Muscle of back (tissue), 11 donors: Measurements from ENCODE around the gene ULK1. TPM values are rescaled to one million over a fixed set of nuclear protein-coding genes. Genes with fewer than 3 reads are reported as not detected.
"Not testable (repeated sequence)": the region's sequence is repeated elsewhere in the genome, so short reads cannot be mapped to it uniquely, and the experiment has no call there.

Experiments used
- DNase-seq, 3 donors: peaks; one replicate each; pipeline versions ENCODE4 v3.0.0 to v3.0.0-alpha.2; 2013
- polyA plus RNA-seq, 10 donors: library from polyadenylated mRNA; unstranded; fragments of 120-200 nt; gene quantifications; one replicate each; pipeline ENCODE4 v1.2.1, GENCODE V29; 2013; ENCODE audit not compliant: insufficient read length in 10 of 10

ULK1 gene
- polyA plus RNA-seq, 10 donors = 15.0 to 26.0 (median 18.4) TPM

DNA sequence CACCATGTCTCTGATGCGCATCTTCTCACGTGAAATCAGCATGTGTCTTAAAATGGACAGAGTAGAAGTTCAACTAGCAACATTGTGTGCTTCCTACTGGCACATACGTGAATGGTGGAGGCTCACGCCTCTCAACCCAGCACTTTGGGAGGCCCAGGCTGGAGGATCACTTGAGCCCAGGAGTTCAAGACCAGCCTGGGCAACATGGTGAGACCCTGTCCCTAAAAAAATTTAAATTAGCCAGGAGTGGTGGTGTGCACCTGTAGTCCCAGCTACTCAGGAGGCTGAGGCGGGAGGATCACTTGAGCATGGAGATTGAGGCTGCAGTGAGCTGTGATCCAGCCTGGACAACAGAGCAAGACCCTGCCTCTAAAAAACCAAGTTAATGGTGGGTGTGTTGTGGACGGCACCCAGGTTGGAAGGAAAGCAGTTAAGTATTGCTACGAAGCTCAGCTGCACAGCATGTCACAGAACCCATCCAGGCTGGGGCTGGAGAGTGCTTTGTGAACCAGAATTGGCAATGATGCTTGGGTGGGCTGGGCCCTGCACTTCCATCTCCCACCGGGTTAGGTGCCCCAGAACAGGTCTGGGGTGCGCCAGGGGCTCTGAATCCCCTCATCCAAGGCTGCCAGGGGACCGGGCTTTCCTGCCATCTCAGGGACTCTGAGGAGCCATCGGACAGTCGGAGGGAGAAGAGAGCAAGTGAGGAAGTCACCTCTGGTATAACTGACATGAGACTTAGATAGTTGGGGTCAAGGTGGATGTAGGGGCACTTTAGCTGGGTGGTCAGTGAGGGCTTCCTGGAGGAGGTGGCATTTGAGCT lies 33.0 kb upstream of the ULK1 start:
- no peak for DNase-seq

DNA sequence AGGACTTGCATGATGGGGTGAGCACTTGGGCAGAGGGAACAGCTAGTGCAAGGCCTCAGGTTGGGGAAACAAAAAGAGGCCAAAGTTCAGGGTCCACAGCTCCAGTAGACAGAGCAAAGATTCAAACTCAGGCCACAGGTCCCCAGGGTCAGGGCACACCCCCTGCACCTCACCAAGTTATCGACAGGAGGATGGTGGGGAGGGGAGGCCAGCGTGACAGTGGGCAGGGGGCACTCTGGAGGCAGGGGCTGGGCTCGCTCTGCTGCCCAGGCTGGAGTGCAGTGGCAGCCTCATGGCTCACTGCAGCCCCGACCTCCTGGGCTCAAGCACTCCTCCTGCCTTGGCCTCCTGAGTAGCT lies 32.4 kb upstream of the ULK1 start:
- no peak for DNase-seq

DNA sequence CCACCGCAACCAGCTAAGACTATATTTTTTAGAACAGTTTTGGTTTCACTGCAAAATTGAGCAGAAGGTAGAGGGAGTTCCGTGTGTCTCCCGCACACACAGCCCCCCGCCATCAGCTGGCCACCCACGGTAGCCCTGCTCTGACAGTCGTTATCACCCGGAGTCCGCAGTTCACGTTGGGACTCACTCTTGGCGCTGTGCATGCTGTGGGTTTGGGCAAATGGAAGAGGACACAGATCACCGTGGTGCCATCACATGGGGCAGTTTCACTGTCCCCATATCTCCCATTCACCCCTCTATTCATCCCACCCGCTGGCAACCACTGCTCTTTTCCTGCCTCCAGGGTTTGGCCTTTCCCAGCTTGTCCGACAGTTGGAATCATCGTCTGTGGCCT lies 31.8 kb upstream of the ULK1 start:
- no peak for DNase-seq

DNA sequence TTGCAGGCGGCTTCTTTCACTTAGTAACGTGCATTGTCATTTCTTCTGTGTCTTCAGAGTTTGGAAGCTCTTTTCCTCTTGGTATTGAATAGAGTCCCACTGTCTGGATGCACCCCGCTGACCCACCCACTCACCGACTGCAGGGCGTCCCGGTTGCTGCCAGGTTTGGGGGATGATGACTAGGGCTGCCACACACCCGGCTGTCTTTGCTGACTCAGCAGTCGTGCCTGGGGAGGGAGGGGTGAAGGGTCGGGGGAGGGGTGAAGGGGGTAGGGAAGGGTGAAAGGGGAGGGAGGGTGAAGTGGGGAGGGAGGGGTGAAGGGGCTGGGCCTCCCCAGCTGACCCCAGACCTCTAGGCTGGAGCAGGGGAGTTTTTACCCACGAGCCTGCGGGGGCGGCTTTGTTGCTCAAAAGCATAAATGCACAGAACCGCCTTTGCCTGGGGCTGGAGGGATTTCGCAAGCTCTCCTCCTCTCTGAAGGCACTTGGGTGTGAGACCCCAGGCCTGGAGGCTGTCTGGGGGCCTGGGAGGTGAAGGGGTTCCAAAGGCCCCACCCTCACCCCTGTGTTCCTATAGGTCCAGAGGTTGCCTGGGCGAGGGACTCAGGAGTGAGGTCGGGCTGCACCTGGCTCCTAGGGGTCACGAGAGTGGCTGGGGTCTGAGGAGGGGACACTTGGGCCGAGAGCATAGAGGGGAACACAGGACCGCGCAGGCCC lies 31.3 kb upstream of the ULK1 start:
- no peak for DNase-seq

DNA sequence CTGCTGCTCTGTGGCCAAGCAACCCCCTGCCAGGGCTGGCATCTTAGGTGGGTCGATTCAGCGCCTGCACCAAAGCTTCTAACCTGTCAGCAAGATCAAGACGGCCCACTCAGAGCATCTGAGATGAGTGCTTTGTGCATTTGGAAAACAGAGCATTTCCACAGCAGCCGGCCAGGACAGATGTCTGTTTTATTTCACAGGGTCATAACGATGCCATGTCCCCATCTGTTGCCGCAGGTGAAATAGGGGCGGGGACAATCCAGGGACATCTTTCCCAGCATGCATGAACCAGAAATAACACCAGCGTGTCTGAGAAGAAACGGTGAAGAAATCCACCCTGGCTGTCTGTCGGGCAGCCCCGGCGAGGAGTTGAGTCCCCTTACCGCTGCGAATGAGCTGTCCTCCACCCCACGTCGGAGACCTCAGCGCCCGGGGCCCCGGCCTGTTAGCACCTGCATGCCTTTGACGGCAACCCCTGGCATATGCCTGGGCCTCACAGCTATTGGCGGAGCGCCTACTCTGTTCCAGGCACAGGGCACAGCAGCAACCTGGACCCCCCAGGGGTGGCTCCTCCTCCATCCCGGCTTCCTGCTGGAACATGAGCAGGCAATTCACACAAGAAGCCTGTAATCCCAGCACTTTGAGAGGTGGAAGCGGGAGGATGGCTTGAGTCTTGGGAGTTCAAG lies 30.6 kb upstream of the ULK1 start:
- no peak for DNase-seq

DNA sequence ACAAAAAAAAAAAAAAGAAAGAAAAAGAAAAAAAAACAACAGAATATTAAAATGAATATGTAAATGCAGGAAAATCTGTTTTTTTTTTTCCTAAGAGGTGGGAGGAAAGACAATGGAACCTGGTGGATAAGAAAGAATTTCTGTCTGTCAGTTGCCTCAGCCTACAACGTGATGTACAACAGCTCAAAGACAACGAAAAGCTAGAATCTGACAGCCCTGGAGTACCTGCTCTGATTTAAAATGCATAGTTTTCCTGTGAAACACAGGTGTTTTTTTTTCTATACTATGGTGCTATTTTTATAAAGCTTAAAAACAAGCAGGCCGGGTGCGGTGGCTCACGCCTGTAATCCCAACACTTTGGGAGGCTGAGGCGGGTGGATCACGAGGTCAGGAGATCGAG lies 30.0 kb upstream of the ULK1 start:
- DNase-seq = no peak

DNA sequence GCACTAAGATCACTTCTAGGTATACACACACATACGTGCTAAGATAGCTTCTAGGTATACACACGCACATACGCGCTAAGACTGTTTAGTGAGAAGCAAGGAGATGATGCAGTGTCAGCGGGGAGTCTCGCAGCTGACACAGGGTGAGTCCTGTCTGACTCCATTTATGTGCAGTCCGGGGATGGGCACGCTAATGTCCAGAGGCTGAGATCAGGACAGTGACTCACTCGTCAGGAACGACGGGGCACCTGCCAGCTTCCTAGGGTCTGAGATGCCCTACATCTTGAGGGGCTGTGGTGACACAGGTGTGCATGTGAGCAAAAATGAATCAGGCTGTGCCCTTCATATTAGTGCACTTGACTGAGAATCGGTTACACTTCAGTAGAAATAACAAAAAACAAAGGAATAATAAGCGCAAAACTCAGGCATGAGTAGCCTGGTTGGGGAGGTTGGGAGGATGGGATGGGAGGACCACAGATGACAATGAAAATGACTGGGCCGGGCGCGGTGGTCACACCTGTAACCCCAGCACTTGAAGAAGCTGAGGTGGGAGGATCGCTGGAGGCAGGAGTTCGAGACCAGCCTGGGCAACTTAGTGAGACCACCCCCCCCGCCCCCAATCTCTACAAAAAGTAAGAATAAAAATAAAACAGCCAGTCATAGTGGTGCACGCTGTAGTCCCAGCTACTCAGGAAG lies 29.1 kb upstream of the ULK1 start:
- no peak for DNase-seq

DNA sequence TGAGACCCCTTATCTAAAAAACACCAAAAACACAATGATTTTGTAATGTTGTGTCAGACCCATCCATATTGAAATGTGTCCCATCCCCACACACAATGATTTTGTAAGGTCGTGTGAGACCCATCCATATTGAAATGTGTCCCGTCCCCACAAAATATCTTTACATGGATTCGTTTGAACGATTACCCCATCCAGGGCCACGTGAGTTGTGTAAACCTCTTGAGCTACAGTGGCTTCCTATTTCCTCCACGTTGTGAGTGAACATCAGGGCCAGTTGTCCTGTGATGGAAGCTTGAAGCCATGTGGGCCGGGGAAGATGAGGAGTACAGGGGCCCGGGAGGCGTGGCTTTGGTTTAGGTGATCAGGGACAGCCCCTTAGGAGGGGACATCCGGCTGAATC lies 27.0 kb upstream of the ULK1 start:
- no peak for DNase-seq

DNA sequence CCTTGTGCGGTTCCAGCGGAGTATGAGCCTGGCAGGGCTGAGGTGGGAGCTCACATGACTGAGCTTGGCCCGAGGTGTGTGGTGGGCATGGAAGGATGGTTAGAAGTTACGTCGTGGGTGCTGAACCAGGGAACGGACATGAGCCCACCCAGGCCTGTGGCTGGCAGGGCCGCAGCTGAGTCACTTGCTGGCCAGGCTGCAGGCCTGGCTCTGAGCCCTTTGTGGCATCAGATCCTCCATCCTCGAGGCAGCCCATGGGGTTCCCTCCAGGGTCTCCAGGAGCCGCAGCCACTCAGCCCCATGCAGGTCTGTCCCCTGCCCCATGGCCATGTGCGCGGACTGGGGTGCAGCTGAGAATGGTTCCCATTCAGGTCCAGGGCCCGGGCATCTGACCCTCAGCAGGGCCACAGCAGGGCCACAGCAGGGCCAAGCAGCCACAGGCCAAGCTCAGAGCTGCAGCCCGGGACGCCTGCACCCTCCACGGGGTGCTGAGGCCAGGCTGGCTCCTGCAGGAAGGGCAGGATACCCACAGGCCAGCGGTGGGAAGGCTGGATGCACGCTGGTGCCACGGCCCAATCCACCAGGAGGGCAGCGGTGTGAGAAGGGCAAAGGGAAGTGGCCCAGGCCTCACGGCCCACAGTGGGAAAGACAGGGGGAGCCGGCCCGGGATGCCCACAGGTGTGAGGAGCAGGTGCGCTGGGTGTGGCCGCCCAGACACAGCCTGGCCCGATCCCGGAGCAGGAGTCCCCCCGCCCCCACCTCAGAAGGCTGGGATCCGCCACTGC lies 26.3 kb upstream of the ULK1 start:
- no peak for DNase-seq

DNA sequence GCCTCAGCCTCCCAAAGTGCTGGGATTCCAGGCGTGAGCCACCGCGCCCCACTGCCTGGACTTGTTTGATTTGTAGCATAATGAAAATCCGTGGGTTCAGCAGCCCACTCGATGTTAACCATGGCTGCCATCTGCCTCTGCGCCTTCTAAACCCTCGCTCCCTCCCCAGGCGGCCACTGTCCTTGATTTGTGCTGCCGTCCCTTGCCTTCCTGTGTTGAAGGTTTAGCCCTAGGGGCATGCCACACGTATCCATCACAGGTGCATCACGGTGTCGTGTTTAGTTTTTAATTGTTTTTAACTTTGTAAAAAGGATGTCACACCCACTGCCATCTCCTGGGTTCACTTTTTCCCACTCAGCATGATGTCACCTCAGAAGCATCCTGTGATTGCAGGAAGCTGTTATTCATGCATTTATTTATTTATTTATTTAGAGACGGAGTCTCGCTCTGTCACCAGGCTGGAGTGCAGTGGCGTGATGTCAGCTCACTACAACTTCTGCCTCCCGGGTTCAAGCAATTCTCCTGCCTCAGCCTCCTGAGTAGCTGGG lies 24.5 kb upstream of the ULK1 start:
- DNase-seq = peak in 2 of 3 donors; percentile 26 to 30

DNA sequence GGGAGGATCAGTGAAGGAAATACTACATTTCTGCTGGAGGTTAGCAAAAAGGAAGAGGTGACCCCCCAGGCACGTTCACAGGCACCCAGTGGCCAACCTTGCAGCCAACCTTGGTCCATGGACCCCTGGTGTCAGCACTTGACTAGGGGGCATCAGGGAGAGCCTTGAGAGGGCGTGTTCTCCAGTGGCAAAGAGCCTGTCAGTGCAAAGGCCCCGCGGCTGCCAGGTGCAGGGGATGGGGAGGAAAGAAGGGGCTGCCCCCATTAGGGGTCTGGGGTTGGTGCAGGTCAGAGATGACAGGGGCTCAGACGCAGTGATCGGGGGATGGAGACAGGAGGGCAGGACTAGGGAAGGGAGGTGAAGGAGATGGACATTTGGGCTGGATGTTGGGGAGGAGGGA lies 22.7 kb upstream of the ULK1 start:
- DNase-seq = no peak

DNA sequence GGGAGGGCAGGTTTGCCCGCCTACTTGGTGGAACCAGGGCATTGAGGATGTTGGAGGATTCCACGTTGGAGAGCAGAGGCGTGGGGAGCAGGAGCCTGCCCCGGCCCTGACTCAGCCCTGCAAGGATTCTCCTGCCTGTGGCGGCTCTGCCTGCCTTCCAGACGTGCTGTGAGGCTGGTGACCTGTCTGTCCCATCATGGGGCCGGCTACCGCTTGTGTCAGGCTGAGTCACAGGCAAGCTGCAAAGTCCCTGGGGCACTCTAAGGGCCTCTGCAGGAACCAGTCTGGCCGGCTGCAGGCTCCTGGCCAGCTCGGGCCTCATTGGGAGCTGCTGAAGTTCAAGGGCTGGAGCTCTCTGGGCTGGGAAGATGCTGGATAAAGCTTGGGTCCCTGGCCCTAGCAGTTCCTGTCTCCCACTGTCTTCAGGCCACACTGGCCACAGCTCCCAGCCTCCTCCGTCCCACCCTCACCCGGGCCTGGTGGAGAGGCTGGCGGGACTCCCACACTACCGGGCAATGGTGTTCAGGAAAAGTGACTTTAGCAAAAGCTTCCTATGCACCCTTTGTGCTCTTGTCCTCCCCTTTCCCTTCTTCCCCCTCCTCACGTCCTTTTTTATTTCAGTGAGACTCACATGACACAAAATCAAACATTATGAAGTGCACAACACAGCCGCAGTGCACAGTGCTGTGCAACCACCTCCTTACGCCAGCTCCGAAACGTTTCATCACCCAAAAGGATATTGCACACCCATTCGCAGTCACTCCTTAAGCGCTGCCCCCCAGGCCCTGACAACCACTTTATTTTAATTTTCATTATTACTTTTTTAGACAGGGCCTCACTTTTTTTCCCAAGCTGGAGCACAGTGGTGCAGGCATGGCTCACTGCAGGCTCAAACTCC lies 22.0 kb upstream of the ULK1 start:
- DNase-seq = peak in 1 of 3 donors; percentile 38

DNA sequence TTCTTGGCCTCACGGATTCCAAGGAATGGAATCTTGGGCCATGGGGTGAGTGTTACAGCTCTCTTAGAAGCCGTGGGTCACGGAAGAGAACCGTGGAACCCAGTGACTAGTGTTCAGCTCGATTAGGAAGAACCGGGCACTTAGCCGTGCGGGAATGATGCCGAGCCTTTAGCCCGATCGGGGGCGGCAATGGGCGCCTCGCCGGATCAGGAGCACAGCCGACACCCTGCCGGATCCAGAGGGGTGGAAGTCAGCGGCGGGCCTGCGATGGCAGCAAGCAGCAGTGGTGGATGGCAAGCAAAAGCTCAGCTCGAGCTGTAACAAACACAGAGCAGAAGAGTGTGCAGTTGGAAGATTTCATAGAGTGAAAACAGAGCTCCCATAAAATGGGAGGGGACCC lies 21.1 kb upstream of the ULK1 start:
- no peak for DNase-seq

DNA sequence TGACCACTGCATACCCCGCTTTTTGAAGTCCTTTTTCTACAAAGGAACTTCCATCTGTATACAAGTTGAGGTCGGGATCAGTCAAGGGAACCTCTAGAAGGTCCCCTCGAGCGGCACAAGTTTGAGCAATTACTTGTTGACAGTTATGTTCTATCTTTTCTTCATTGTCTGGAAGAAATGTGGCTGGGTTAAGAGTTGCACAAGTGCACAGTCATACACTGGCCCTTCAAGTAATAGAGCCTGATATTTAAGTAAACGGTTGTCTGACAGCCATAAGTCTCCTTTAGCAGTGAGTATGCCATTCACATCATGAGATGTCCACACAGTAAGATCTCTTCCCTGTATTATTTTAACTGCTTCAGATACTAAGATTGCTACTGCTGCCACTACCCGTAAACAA lies 19.4 kb upstream of the ULK1 start:
- DNase-seq = not testable (repeated sequence)

DNA sequence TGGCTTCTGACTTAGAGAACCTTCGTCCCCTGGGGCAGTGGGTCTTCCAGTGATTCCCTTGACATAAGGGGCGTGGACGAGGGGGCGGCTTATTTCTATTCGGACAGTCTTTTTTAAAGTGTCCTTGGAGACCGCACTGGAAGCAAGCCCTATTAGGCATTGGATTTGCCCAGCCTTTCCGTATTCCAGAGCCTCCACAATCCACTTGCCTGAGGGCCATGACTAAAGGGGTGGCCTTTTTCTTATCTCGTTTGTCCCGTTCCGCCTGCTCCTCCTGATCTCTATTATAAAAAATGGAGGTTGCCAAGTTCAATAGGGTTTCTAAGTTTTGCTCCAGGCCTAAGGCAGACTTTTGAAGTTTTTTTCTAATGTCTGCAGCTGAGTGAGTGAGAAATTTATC lies 17.2 kb upstream of the ULK1 start:
- not testable (repeated sequence) for DNase-seq

DNA sequence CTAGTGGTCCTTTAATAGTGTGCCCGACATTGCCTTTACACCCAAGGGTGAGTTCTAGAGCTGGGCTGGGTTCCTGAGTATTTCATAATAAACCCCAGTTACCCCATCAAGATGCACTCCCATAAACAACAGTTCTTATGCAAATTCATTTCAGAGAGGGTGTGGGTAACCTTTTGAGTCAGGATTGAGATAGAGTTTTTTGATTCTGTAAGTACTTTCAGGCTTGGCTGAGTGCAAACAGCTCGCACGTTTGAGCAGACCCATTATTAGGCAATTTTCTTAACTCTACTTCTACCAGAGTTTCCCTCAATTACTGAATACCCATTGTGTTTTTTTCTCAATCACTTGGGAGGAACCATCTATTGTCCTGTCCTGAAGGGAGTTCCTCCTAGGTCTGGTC lies 16.0 kb upstream of the ULK1 start:
- DNase-seq = not testable (repeated sequence)

DNA sequence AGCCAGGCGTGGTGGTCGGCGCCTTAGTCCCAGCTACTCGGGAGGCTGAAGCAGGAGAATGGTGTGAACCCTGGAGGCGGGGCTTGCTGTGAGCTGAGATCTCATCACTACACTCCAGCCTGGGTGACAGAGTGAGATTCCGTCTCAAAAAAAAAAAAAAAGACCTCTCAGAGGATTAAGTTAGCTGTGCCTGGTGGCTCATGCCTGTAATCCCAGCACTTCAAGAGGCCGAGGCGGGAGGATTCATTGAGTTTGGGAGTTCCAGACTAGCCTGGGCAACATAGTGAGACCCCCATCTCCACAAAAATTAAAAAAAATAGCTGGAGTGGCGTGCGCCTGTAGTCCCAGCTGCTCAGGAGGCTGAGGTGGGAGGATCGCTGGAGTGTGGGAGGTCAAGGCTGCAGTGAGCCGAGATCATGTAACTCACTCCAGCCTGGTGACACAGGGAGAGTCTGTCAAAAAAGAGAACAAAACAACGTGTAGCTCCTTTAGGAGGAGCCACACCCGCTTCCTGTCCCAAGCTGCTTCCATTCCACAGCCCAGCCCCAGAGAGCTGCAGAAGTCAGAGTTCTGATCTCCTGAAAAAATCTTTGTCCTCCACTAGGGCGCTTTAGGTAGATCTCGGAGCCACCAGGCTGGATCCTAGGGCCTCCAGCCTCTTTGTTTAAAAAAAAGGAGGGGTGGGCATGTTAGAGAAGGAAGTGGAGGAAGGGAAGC lies 11.5 kb upstream of the ULK1 start:
- DNase-seq = no peak

DNA sequence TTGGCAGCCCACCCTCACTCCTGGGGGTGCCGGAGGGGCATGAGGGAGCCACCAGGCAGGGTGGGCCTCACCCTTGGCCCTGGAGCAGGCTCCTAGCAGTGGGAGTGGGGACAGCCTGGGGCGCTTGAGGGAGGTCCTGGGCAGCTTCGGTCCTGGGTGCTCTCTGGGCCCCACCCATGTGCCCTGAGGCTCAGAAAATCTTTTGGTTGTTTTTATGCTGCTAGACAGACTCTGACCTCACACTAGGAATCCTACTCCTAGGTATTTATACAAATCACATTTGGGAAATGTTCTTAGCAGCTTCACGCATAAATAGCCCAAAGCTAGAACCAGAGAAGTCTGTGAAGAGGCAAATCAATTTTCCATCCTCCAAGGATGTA lies 10.9 kb upstream of the ULK1 start:
- no peak for DNase-seq

DNA sequence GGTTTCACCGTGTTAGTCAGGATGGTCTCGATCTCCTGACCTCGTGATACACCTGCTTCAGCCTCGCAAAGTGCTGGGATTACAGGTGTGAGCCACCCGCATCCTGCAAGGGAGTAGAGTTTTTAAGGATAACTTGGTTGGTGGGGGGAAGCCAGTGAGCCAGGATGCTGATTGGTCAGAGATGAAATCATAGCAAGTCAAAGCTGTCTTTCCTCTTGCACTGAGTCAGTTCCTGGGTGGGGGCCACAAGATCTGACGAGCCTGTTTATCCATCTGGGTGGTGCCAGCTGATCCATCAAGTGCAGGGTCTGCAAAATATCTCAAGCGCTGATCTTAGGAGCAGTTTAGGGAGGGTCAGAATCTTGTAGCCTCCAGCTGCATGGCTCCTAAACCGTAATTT lies 9.3 kb upstream of the ULK1 start:
- not testable (repeated sequence) for DNase-seq
